GM19463 (cell line): ENCODE results near the gene SYNJ2.
"Not testable (repeated sequence)": the region's sequence is repeated elsewhere in the genome, so short reads cannot be mapped to it uniquely, and the experiment has no call there.

ENCODE experiments used
- ATAC-seq: cut with Tn5 transposase; IDR thresholded peaks from one replicate; pipeline ENCODE4 v1.9.1; 2021; ENCODE audit warnings: mild to moderate bottlenecking, moderate library complexity; ENCODE audit not compliant: unreplicated experiment

The SYNJ2 gene

GRCh38 chr6:157956171-157956730 is 25.4 kb upstream of the SYNJ2 start:
- ATAC-seq, result no peak

GRCh38 chr6:157959451-157960227 is 22.0 kb upstream of the SYNJ2 start:
- ATAC-seq, result no peak

- ATAC-seq, result no peak
Measured at GRCh38 chr6:157961153-157961831, 20.4 kb upstream of the SYNJ2 start.

- ATAC-seq, result no peak
Measured at GRCh38 chr6:157961832-157962575, 19.7 kb upstream of the SYNJ2 start.

- ATAC-seq, result no peak
Measured at GRCh38 chr6:157962601-157963302, 18.9 kb upstream of the SYNJ2 start.

- ATAC-seq, result no peak
Measured at GRCh38 chr6:157964100-157964499, 17.6 kb upstream of the SYNJ2 start.

GRCh38 chr6:157965387-157965786 is 16.3 kb upstream of the SYNJ2 start:
- ATAC-seq, result no peak

- no peak for ATAC-seq
Measured at GRCh38 chr6:157966589-157966977, 15.1 kb upstream of the SYNJ2 start.

- ATAC-seq, result no peak
Measured at GRCh38 chr6:157967020-157967419, 14.6 kb upstream of the SYNJ2 start.

- no peak for ATAC-seq
Measured at GRCh38 chr6:157967486-157967885, 14.2 kb upstream of the SYNJ2 start.

- ATAC-seq, result not testable (repeated sequence)
Measured at GRCh38 chr6:157972177-157972576, 9.5 kb upstream of the SYNJ2 start.

GRCh38 chr6:157974341-157974894 is 7.2 kb upstream of the SYNJ2 start:
- no peak for ATAC-seq

GRCh38 chr6:157974967-157975366 is 6.7 kb upstream of the SYNJ2 start:
- no peak for ATAC-seq

- no peak for ATAC-seq
Measured at GRCh38 chr6:157975456-157975855, 6.2 kb upstream of the SYNJ2 start.

- no peak for ATAC-seq
Measured at GRCh38 chr6:157976345-157977175, 5.1 kb upstream of the SYNJ2 start.

GRCh38 chr6:157977176-157977804 is 4.4 kb upstream of the SYNJ2 start:
- ATAC-seq, result no peak

GRCh38 chr6:157978021-157978783 is 3.5 kb upstream of the SYNJ2 start:
- no peak for ATAC-seq
